ENCODE data around the gene CCDC88C.
A peak's percentile ranks its signal among the peaks of the same experiment; 100 is the strongest.

The CCDC88C gene

DNA sequence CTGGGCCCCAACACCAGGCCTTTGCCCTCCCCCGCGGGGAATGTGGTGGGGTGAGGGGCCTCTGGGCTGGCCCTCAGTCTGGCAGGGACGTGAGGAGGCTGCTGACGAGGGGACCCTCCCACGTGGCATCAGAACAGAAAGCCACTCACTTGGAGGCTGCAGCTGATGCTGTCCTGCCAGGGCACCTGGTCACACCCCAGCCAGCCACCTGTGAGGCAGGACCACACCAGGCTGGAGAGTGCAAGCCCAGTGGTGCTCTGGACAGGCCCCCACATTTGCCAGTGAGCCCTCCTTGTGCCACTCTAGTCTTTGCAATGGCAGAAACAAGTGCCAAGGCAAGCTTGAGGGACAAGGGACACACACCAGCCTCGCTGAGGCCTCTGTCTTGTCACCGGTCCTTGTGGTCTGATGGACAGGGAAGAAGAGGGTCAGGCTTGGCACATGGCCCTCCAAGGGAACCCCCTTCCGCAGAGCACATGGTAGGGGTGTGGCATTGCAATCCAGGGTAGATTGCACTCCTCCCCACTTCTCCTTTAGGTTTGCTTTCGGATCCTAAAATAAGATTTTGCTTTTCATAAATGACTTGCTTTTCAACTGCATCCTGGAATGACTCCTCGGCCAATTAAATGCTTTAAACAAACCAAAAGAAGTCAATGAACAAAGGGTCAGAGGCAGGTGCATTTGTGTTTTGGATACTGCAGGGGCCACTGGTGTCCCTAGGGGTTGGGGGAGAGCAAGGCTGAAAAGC lies 53.7 kb downstream of the CCDC88C start:
- no peak for DNase-seq

DNA sequence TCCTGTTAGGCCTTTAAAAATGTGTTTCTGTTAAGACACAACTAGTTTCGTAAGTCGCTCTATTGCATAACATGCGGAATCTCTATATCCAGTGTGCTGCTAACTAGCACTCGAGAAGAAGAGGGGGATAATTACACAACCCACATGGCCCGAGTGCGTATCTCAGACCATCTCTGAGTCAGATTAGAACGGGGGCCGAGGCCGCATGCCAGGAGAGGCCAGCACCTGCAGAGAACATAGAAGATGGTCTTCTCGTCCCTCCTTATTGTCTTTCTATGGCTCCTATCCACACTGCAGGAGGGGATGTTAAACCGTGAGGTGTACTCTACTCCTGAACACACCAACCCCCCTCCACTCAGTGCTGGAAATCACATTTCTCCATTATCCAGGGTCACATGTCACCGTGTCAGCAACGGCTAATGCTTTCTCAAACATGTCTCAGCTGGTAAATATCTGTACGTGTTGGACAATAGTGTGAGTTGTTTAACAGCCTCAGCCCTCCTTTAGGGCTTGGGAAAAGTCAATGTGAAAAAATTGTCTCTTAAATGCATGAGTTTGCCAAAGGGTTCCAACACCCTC lies 56.3 kb downstream of the CCDC88C start:
- peak; percentile 30 for DNase-seq

DNA sequence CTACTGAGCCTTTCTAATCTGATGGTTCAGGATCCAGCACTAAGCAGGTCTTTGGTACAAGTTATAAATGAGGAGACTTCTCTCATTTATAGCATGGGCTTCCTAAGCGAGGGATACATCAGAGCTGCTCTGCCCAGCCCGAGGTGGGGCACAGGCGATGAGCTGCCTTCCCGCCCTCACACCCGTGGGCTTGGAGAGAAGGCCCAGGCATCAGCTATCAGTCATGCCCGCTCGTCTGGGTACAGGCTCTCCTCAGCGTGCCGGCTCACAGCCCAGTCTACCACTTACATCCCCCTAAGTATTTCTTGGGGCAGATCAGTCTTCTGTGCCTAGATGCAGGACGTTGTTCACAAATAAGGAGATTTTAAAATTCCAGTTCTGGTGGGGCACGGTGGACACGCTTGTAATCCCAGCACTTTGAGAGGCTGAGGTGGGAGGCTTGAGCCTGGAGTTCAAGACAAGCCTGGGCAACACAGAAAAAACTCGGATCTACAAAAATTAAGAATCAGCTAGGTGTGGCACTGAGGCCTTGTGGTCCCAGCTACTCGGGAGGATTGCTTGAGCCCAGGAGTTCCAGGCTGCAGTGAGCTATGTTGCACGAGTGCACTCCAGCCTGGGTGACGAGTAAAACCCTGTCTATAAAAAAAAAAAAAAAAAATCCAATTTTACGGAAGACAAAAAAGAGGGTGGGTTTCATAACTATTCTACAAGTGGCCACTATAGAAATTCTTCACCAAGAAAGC lies 57.0 kb downstream of the CCDC88C start:
- no peak for DNase-seq

DNA sequence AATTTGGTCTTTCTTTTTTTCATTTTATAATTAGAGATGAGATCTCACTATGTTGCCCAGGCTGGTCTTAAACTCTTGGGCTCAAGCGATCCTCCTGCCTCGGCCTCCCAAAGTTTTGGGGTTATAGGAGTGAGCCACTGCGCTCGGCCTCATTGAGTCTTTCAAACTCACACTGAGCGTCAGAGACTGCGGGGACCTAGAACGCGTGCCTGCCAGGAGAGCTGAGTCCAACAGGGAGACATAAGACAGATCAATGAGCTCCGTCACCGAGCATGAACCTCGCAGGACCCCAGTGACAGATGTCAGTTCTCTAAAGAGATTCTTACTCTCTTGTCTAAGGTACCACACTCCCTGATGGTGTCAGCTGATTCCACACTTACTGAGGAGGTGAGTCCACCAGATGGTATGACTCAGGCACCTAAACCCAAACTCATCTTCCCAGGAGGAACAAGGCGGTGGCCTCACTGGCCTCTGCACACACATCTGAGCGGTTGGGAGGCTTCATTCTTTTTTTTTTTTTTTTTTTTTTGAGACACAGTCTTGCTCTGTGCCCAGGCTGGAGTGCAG lies 58.9 kb downstream of the CCDC88C start:
- no peak for DNase-seq

DNA sequence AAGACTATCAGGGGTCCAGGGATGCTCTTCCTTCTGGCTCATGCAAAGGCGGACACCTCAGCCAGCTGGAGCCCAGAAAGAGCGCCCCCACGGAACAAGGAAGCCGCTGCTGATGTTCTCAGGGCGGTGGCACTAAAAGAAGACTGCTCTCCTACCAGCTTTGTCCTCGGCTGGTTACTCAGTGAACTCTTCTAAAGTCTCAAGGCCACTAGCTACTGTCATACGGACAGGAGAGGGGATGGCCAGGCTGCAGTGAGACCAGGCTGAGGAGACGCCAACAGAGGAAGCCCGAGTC lies 59.6 kb downstream of the CCDC88C start:
- no peak for DNase-seq

DNA sequence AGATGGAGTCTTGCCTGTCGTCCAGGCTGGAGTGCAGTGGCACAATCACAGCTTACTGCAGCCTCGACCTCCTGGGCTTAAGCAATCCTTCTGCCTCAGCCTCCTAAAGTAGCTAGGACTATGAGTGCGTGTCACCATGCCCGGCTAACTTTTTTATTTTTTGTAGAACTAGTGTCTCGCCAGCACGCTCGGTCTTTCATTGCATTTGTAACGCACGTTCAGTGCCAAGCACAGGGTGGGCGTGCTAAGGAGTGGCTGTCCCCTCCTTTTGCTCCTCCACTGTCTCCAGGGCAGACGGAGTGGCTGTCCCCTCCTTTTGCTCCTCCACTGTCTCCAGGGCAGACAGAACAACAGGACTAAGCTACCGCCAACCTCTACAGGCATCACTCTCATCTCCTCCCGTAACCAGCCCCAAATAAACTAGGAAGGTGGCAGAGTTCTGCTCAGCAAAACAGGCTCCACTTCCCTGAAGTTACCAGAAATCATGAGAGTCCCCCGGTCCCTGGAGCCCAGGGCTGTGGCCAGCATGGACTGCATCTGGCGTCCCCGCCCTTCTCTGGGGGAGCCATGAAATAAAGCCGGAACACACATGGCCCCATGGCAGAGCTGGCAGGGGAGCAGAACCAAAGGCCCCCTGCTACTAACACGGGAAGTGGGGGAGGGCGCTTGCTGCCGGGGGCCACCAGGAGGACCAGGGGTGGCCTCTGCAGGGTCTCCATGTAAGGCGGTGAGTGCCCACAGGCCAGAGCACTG lies 60.2 kb downstream of the CCDC88C start:
- no peak for DNase-seq

DNA sequence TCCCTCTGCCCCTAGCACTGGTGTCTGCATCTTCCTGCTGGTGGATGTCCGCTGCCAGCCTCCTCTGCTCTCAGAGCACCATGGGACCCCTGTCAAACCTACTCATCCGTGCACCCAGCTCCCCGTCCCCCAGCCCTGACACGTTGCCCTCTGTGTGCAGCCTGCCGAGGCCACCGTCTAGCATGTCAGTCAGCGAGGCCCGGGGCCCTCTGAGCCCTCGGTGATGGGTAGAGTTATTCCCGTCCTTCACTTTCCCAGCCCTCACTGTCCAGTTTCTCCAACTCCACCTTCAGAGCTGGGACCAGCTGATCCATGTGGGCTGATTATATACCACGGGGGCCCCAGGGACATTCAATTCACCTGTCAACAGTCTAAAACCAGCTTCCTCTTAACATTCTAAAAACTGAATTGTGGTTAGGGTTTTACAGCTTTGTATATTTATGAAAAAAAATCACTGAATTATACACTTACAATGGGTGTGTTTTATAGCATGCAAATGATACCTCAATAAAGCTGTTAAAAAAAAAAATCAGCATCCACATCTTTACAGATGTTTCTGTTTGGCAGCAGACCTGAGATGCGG lies 61.3 kb downstream of the CCDC88C start:
- no peak for DNase-seq

DNA sequence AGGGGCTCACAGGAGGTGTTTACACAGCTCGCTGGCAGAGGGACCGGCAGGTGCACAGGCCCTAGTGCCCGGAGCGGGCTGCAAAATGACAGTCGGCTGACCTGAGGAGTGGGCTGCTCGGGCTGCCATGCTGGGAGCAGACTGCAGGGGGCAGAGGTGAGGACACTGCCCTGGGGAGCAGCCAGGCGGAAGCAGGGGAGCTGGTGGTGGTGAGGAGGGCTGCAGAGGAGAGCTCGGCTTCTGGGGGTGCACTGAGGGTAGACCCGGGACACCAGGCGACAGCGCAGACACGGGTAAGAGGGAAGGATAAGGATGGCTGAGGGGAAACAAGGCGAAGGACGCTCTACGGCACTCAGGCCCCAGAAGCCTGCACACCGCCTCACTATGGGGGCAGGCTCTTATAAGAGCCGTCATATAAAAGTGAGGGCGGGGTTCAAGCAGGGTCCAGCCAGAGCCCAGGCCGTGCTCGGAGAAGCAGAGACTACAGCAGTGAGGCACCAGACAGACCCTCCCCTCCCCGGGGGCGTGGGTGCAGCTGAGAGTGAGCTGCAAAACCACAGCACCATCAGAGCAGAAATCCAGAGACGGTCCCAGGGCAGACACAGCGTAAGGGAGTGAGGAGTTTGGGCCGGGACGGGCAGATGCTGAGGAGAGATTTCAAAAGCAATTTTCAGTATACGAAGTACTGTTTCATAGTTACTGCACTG lies 62.5 kb downstream of the CCDC88C start:
- DNase-seq: peak; percentile 87

DNA sequence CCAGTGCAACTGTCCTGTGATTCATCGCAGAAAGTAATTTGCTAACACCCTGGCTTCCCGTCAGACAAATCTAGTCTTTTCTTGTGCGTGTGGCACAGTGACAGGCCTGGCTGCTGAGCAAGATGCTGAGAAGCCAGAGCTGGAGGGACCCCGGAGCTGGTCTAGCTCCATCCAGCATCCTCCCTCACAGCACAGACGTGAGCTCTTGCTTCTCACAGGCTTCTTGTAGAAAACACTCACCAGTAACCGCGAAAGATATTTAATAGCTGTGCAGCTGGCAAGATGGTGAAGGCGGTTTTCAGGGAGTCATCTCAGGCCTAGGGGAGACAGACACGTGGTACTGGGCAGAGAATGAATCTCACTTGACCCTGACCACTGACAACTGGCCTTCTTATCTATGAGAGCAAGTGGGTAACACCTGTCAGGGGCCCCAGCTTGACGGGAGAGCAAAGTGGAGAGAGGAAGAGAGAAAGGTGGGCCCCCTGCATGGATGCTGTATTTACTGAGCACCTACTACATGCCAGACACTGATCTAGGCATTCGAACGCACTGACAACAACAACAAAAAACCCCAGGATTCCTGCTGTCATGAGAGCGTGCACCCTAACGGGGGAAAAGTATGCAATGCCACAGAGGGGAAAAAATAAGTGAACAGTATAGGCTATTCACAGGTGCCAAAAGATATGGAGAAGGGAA lies 63.3 kb downstream of the CCDC88C start:
- DNase-seq: no peak

DNA sequence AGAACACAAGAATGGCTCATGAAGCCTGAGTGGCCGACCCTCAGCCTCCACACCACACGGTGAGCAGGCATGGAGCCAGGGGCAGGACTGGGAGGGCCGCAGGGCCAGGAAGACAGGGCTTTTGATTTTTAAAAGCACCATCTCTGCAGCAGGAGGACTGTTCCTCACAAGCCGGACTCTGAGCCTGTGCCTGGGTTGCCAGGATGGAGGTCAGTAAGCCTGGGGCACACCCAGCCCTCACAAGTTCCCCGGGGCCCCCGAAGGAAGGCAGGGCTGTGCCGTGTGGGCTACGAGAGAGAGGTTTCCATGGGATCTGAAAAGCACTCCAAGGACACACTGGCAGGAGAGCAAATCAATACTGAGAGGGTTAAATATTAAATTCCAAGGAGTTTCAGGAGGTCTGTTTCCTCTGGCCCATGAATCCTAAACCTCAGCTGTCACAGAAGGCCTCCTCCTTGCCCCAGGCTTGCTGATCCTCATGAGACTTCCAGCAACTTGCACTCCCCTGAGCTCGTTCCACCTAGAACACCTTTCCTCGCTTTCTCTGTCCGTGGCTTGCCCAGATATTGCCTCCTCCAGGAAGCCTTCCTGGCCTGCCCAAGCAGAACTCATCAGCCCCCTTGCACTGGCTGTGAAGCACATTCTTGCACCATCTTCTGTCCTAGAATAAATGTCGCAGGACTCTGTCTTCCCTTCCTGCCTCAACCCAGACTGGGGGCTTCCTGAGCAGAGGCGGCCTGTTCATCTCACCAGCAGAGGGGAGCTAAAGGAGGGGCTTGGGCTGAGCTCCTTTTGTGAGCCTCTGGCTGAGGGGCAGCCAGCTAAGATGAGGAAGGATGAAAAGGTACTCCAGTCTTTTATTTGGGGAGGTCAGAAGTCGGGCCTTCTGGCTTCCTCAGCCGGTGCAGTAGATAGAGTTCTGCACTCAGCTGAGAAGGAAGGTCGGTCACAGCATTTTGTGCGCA lies 64.6 kb downstream of the CCDC88C start:
- DNase-seq: no peak

DNA sequence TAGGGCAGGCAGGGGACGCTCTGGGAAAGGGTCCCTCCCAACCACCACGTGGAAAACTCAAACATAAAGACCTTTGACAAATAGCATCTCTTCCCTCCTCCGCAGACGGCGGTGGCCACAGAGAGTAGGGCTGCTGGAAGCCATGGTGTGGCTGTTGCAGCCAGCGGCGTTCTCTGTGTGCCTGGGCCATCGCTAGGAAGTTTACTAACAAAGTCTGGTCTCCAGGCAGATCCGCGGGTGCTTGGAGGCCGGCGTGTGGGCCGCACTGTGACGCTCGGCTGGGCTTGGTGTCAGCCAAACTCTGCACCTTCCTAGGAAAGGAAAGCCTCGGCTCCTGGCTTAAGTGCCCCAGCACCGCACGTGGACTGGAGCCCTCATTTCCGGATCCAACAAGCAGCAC lies 65.6 kb downstream of the CCDC88C start:
- peak; percentile 32 for DNase-seq

DNA sequence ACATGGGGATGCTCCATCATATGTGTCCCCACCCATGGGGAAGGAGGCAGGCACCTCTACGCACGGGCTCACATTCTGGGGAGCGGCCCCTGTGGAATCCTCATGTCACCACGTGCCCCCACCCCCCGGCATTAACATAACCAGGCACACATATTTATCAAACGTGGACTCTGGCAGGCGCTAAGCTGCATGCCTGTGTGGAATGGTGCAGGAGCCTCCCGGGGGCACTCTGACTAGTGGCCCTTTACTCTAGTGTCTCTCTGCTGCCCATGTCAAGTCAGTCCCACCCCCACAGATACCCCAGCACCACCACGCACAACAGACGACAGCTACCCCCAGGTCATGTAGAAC lies 66.1 kb downstream of the CCDC88C start:
- no peak for DNase-seq

DNA sequence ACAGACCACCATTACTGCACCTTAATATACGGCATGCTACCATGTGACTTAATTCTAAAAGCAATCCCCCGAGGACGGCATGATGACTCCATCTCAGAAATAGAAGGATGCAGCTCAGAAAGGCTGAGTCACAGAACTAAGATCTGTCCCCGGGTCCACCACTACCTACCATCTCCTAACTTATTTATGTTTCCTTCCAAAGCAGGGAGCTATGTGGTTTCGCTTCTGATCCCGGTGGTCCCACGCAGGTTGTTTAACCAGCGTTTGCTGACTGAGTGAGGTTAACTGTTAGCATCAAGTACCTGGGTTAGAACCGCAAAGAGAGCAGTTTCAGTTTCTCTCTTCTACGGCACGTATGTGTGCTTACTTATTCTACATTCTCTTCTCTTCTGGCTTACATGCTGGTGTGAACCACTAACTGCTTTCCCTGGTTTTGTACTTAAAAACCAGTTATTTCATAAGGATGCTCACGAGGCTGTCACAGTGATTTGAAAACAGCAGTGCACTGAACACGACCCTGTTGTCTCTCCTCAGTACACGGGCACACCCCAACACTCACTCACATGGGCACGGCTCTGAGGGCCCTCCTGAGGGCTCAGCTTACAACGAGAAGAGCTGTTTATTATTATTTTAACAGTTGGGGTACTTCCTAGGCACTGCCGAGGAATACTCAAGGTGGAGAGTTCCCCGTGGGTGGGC lies 66.7 kb downstream of the CCDC88C start:
- DNase-seq: no peak

DNA sequence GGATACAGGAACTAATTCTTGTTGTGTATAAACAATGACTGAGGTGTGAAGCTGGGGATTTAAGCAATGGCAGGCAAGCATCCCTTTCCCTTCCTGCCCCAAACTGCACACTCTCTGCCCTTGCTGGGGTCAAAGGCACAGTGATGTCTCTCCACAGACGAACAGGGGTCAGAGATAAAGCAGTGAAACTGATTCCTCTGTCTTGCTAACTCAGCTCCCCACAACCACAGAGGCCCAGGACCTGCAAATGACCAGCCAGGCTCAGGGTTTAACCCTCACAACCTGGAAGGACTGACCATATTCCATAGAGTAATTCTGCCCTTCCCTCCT lies 67.2 kb downstream of the CCDC88C start:
- DNase-seq: no peak

DNA sequence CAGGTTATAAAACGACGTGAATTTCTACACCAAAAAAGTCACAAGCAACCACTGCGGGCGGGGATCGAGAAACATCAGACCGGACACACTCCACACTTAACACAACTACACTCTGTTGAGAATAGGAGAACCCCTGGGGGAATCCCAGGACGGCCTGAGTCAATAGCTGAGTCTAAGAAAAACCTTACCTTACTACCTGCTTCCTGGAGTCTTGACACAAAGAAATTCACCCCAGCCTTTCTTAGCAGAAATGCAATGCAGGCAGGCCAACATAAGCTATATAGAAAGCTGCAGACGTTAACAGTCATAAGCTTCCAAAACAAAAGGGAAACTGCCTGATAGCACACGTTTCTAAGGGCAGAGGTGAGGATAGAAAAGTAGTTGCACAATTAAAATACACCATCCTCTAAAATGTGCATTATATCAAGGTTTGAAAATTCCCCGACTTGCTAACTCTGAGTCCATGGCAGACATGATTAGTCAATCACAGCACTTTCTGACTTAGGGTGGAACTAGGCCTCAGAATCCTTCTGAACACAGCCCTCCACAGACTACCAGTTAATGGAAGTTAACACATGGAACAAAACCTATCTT lies 68.0 kb downstream of the CCDC88C start:
- no peak for DNase-seq

DNA sequence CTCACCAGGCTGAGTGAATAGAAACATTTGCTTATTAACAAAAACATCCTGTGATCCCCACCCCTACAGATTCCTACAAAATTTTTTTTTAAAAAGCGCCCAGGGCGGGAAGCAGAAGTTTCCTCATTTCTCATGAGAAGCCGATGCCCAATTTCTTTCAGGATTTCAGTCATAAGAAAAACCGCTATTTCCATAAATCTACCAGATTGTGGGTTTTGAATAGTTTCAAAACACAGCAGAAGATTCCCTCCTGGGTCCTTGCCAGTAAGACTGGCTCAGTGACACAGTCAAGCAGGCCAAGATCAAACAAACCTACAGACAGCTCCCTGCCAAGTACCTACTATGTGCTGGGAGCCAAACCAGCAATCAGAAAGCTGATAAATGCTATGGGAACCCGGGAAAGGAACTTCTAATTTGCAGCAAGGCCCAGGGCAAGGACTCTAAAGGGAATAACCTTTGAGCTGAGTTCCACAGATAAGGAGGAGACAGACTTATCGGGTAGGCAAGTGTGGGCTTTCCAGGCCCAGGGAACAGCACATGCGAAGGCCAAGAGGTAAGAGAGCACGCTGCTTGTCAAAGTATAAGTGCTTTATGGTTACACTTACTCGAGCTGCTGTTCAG lies 68.7 kb downstream of the CCDC88C start:
- no peak for DNase-seq

DNA sequence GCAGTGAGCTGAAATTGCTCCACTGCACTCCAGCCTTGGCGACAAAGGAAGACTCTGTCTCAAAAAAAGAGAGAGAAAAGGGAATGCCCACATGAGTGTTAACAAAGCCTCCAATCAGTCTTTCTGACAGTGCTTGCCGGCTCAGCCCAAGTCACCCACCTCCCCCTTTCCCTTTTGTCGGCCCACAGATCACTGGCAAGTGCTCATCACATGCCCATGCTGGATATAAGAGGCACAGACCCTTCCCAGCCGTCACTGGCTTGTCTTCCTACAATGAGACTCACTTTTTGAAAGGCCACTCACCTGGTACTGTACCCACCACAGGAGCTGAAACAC lies 70.8 kb downstream of the CCDC88C start:
- DNase-seq: no peak

DNA sequence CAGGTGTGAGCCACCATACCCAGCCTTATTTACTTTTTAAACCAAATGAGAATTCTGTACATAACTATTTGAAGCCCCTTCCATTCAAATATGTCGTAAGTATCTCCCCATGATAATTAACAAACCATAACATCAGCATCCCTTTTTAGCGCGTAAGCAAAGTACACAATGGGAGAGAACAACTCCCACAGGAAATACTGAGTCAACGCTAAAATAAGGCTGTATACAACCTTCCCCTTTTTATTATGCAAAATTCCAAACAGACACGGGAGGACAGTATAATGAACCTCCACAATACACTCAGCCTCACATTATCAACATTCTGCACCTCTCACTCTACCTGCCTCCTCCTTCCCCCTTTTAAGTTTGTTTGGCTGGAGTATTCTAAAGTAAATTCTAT lies 73.5 kb downstream of the CCDC88C start:
- DNase-seq: no peak

DNA sequence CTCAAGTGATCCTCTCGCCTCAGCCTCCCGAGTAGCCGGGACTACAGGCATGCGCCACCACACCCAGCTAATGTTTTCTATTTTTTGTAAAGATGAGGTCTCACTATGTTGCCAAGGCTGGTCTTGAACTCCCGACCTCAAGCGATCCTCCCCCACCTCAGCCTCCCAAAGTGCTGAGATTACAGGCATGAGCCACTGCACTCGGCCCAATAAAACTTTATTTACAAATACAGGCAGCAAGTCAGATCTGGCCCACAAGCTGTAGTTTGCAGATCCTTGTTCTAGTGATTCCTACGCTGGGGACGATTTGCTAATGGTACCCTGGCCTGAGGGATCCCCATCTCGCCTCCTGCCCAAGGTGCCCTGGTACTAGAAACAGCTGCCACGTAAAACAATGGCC lies 74.6 kb downstream of the CCDC88C start:
- DNase-seq: no peak
